Endothelial cell of umbilical vein (primary cell): ENCODE measurements around the gene DNAAF2. TPM values are rescaled to one million over a fixed set of nuclear protein-coding genes. Genes with fewer than 3 reads are reported as not detected.
"Not testable (repeated sequence)": the region's sequence is repeated elsewhere in the genome, so short reads cannot be mapped to it uniquely, and the experiment has no call there.

Experiments
- BruUV-seq: library from RNA; stranded (reverse); fragments of 400-500 nt; replicated peaks from 2 replicates; lab custom pipeline; 2021; lab: Mats Ljungman, UMichigan
- CTCF ChIA-PET: fragments of 300-600, 350-600 bp; sonication (Branson Sonifier 250); formaldehyde crosslinking; loops from one replicate; lab custom pipeline; 2021; ENCODE audit warnings: antibody characterized with exemption, inconsistent platforms; lab: Charles Lee
- POLR2A ChIA-PET: fragments of 300-600, 350-600 bp; sonication (Branson Sonifier 250); formaldehyde crosslinking; loops from one replicate; lab custom pipeline; 2021; ENCODE audit warnings: antibody characterized with exemption, inconsistent platforms; lab: Charles Lee
- DNase-seq: peaks from one replicate; pipeline ENCODE4 v3.0.0-alpha.2; 2011; ENCODE audit warnings: low read depth, low spot score
- FAIRE-seq: peaks from 2 replicates; lab custom pipeline; 2011; peaks lifted over from hg19 to GRCh38; lab: Jason Lieb, UNC
- H2AFZ ChIP-seq: 2 replicates; pipeline ENCODE4 v1.6.0; 2012; ENCODE audit warnings: low read depth, low read length, control low read depth, inconsistent platforms
- H3K27ac ChIP-seq: 2 replicates; pipeline ENCODE4 v1.5.1; 2011; ENCODE audit warnings: low read depth, mild to moderate bottlenecking, control low read depth, low read length, moderate library complexity; ENCODE audit not compliant: insufficient read depth
- H3K27me3 ChIP-seq, 2 experiments: 2 replicates each; pipeline versions ENCODE4 v1.6.0 to v1.6.1; 2011; ENCODE audit warnings: low read length in 2 of 2, mixed read lengths in 1 of 2; ENCODE audit not compliant: control insufficient read depth in 2 of 2, insufficient read depth in 2 of 2
- H3K36me3 ChIP-seq, 2 experiments: 2 replicates in 1 of 2; 3 replicates in 1 of 2; pipeline ENCODE4 v1.5.1; 2011; ENCODE audit warnings: low read length in 2 of 2, mild to moderate bottlenecking in 1 of 2, moderate library complexity in 1 of 2; ENCODE audit not compliant: control insufficient read depth in 2 of 2, insufficient read depth in 2 of 2; ENCODE audit errors: extremely low read depth in 1 of 2
- H3K4me1 ChIP-seq: 3 replicates; pipeline ENCODE4 v1.5.1; 2011; ENCODE audit warnings: mild to moderate bottlenecking, low read length; ENCODE audit not compliant: control insufficient read depth, insufficient read depth; ENCODE audit errors: extremely low read depth
- H3K4me2 ChIP-seq: 2 replicates; pipeline ENCODE4 v1.6.1; 2011; ENCODE audit warnings: low read length, control low read depth, mixed read lengths; ENCODE audit not compliant: insufficient read depth
- H3K4me3 ChIP-seq, 3 experiments: fragments of 200-600 bp in 1 of 3; sonication (generic), shearing (Covaris generic) in 1 of 3; replicated peaks in 1 of 3; 2 replicates each; pipeline ENCODE4 v1.5.1; 2011 to 2016; ENCODE audit warnings: control low read depth in 3 of 3, low read length in 3 of 3, mild to moderate bottlenecking in 2 of 3, inconsistent platforms in 1 of 3, low read depth in 1 of 3, moderate library complexity in 1 of 3; ENCODE audit not compliant: insufficient read depth in 1 of 3
- H3K79me2 ChIP-seq: 2 replicates; pipeline ENCODE4 v1.6.0; 2012; ENCODE audit warnings: low read length, inconsistent platforms; ENCODE audit not compliant: control insufficient read depth, insufficient read depth
- H3K9ac ChIP-seq: replicated peaks from 2 replicates; pipeline ENCODE3; 2011; ENCODE audit warnings: low read length, control low read depth; ENCODE audit not compliant: insufficient read depth; ENCODE audit errors: extremely low read depth
- H3K9me1 ChIP-seq: replicated peaks from 3 replicates; pipeline ENCODE4 v1.6.0; 2011; ENCODE audit warnings: mild to moderate bottlenecking, low read length; ENCODE audit not compliant: control insufficient read depth, insufficient read depth; ENCODE audit errors: extremely low read depth
- H3K9me3 ChIP-seq: replicated peaks from 2 replicates; pipeline ENCODE4 v1.5.1; 2012; ENCODE audit warnings: low read length, inconsistent platforms; ENCODE audit not compliant: control insufficient read depth, insufficient read depth
- H4K20me1 ChIP-seq: replicated peaks from 2 replicates; pipeline ENCODE3; 2011; ENCODE audit warnings: mild to moderate bottlenecking, low read length; ENCODE audit not compliant: control insufficient read depth, insufficient read depth; ENCODE audit errors: extremely low read depth
- EZH2 ChIP-seq: IDR thresholded peaks from 2 replicates; pipeline ENCODE4 v1.6.1; 2012; ENCODE audit warnings: borderline replicate concordance, low read depth, mild to moderate bottlenecking, moderate library complexity, low read length, inconsistent platforms; ENCODE audit not compliant: severe bottlenecking
- FOS ChIP-seq: IDR thresholded peaks from 2 replicates; pipeline ENCODE4 v1.6.1; 2011; ENCODE audit warnings: mild to moderate bottlenecking, low read length, moderate library complexity, borderline replicate concordance; ENCODE audit not compliant: insufficient read depth
- GATA2 ChIP-seq: IDR thresholded peaks from 2 replicates; pipeline ENCODE4 v1.7.0; 2011; ENCODE audit warnings: low read depth, mild to moderate bottlenecking, moderate library complexity, mixed read lengths, low read length; ENCODE audit not compliant: insufficient read length, insufficient read depth
- JUN ChIP-seq: IDR thresholded peaks from 2 replicates; pipeline ENCODE4 v1.6.1; 2011; ENCODE audit warnings: borderline replicate concordance, low read depth; ENCODE audit not compliant: insufficient read length, insufficient read depth
- MYC ChIP-seq: IDR thresholded peaks from one replicate; pipeline ENCODE4 v1.6.1; 2011; ENCODE audit warnings: mild to moderate bottlenecking, low read depth, low read length
- POLR2A ChIP-seq: IDR thresholded peaks from 2 replicates; pipeline ENCODE4 v1.6.1; 2012; ENCODE audit warnings: low read depth, mild to moderate bottlenecking, control low read depth, low read length
- POLR2AphosphoS5 ChIP-seq: IDR thresholded peaks from 2 replicates; pipeline ENCODE4 v1.6.1; 2012; ENCODE audit warnings: low read depth, mild to moderate bottlenecking, control low read depth, low read length, moderate library complexity; ENCODE audit not compliant: insufficient read depth
- dilution Hi-C: fragments of 300-500 bp; cut with MboI; formaldehyde crosslinking; loops from one replicate; pipeline ENCODE4 v1.15.0; 2019; ENCODE audit warnings: low sequenced_read_pairs; ENCODE audit not compliant: extremely low pct_ligation_motif_present
- intact Hi-C: fragments of 100-400 bp; cut with micrococcal nuclease; formaldehyde crosslinking; loops from one replicate; pipeline ENCODE4 v1.10.0; 2022
- polyA plus RNA-seq, 4 experiments: library from polyadenylated mRNA; depleted of rRNA in 3 of 4; stranded (reverse) in 3 of 4; unstranded in 1 of 4; fragments of >200 nt; gene quantifications; 2 replicates each; pipeline versions ENCODE4 v1.2.1 to v1.2.3, GENCODE V29; 2011 to 2012; ENCODE audit warnings: missing spikeins in 1 of 4
- total RNA-seq: library from RNA; stranded (reverse); gene quantifications from 2 replicates; pipeline ENCODE4 v1.2.3, GENCODE V29; 2021
- TF ChIP-seq, protein P1 (sequence below): IDR thresholded peaks from 2 replicates; pipeline ENCODE4 v1.6.1; 2011; ENCODE audit not compliant: insufficient read depth, insufficient read length
- TF ChIP-seq, protein P2 (sequence below), 2 donors: IDR thresholded peaks; 1 replicate in 1 of 2; 2 replicates in 1 of 2; pipeline ENCODE4 v1.5.1; 2011; ENCODE audit warnings: low read length in 2 of 2, mild to moderate bottlenecking in 2 of 2, moderate library complexity in 2 of 2, control low read depth in 1 of 2, inconsistent platforms in 1 of 2, low read depth in 1 of 2; ENCODE audit not compliant: insufficient read depth in 1 of 2; ENCODE audit errors: extremely low read depth in 1 of 2

DNAAF2 gene
- total and polyA plus RNA-seq, 2 donors (not counting 3 experiments of a cell fraction or from before 2014, with no cell fraction given) = 3.0 to 5.7 TPM

GRCh38 chr14:49657500-49657899 lies 22.5 kb upstream of the DNAAF2 start:
- H2AFZ ChIP-seq, POLR2A ChIA-PET, H3K4me2 ChIP-seq, H3K79me2 ChIP-seq, H3K4me1 ChIP-seq, H3K9me3 ChIP-seq, dilution Hi-C loops, H3K27ac ChIP-seq, FAIRE-seq, intact Hi-C loops, DNase-seq, H3K27me3 ChIP-seq, BruUV-seq, H3K9ac ChIP-seq, H3K9me1 ChIP-seq, H4K20me1 ChIP-seq, H3K36me3 ChIP-seq, H3K4me3 ChIP-seq: not testable (repeated sequence)
- CTCF ChIA-PET = interaction anchor here (1.1 to 1.7 kb wide), 2 partner anchors 19 to 23 kb away, joined by 6 to 7 read pairs; no protein-coding TSS in a partner anchor

DNA sequence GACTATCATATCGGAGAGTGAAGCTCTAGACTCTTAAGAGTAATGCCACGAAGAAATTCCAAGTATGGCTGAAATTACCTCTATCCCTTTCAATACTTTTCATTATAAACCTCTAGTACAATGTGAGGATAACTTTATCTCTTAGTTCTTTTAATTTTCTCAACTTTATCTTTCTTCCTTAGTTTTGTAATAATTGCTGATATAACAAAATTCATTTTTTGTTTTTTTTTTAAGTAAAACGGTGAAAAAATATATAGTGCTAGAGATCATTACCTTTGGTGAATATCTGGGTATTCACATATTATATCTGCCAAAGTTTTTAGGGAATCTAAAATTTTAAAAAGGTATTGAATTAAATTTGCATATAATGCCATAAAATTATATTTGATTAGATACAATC lies 19.5 kb upstream of the DNAAF2 start:
- no peaks in the 10 kb centered on the region for H4K20me1 ChIP-seq
- no peak overlapping the region for H3K4me2 ChIP-seq
- H3K27ac ChIP-seq = no peak overlapping the region
- no peaks in the 10 kb centered on the region for H3K36me3 ChIP-seq
- TF ChIP-seq, protein P1, sequence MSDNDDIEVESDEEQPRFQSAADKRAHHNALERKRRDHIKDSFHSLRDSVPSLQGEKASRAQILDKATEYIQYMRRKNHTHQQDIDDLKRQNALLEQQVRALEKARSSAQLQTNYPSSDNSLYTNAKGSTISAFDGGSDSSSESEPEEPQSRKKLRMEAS = no peak
- TF ChIP-seq, protein P2, sequence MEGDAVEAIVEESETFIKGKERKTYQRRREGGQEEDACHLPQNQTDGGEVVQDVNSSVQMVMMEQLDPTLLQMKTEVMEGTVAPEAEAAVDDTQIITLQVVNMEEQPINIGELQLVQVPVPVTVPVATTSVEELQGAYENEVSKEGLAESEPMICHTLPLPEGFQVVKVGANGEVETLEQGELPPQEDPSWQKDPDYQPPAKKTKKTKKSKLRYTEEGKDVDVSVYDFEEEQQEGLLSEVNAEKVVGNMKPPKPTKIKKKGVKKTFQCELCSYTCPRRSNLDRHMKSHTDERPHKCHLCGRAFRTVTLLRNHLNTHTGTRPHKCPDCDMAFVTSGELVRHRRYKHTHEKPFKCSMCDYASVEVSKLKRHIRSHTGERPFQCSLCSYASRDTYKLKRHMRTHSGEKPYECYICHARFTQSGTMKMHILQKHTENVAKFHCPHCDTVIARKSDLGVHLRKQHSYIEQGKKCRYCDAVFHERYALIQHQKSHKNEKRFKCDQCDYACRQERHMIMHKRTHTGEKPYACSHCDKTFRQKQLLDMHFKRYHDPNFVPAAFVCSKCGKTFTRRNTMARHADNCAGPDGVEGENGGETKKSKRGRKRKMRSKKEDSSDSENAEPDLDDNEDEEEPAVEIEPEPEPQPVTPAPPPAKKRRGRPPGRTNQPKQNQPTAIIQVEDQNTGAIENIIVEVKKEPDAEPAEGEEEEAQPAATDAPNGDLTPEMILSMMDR (IDR thresholded peaks at IDR 0.05; ENCODE audit: extremely low read depth in 1 of 2, insufficient read depth in 1 of 2, low read depth in 1 of 2, low read length in 2 of 2) = no peak
- TF ChIP-seq GATA2 = no peak
- TF ChIP-seq JUN = no peak
- no peak for TF ChIP-seq EZH2
- no peak for TF ChIP-seq POLR2A
- TF ChIP-seq FOS = no peak
- no peak for TF ChIP-seq POLR2AphosphoS5
- no peak for TF ChIP-seq MYC
- FAIRE-seq = no peak
- no TSS peak for BruUV-seq
- H3K9me3 ChIP-seq = no peaks in the 10 kb centered on the region
- no peak overlapping the region for H3K4me3 ChIP-seq
- CTCF ChIA-PET = interaction anchor here (0.6 kb wide), 1 partner anchor 1978 kb away, joined by 3 read pairs; no protein-coding TSS in a partner anchor
- H3K79me2 ChIP-seq = no peaks in the 10 kb centered on the region
- POLR2A ChIA-PET = no interaction called here
- no peaks in the 10 kb centered on the region for H3K9me1 ChIP-seq
- no peak overlapping the region for H2AFZ ChIP-seq
- H3K9ac ChIP-seq = no peak overlapping the region
- H3K4me1 ChIP-seq = no peaks in the 10 kb centered on the region
- dilution Hi-C loops = no loop called here
- no peaks in the 10 kb centered on the region for H3K27me3 ChIP-seq
- intact Hi-C loops = no loop called here
- DNase-seq = no peak
